ENCODE data around the gene SSPN. TPM values are rescaled to one million over a fixed set of nuclear protein-coding genes. Genes with fewer than 3 reads are reported as not detected.

Gene SSPN
- total and polyA plus RNA-seq, 9 of the 15 experiments (the other 6 are each of a cell fraction or from before 2014, with no cell fraction given), result 0.40 TPM; not detected in 8

- no peak overlapping the region for H2AFZ ChIP-seq (ENCODE audit: low read depth, low read length)
- H3K27me3 ChIP-seq (ENCODE audit: control insufficient read depth in 2 of 2, insufficient read depth in 2 of 2, low read length in 2 of 2), result no peaks in the 10 kb centered on the region
- no peaks in the 10 kb centered on the region for H3K79me2 ChIP-seq (ENCODE audit: control insufficient read depth, insufficient read depth, low read length)
- no peak overlapping the region for H3K4me2 ChIP-seq (ENCODE audit: insufficient read depth, low read length)
- FAIRE-seq (no peak), ATAC-seq (no peak), DNase-seq (ENCODE audit: extremely low read depth in 1 of 4, low spot score in 3 of 4) (no peak)
- TF ChIP-seq ZNF280B (CRISPR knock-in tag; IDR thresholded peaks at IDR 0.05) (no peak), ZNF586 (CRISPR knock-in tag; conservative IDR thresholded peaks at IDR 0.05) (no peak), CBFB (CRISPR knock-in tag; IDR thresholded peaks at IDR 0.05) (no peak), ZFP36 (IDR thresholded peaks at IDR 0.05; ENCODE audit: low read depth, low read length, partially characterized antibody) (no peak), MAX (CRISPR knock-in tag; IDR thresholded peaks at IDR 0.05) (no peak), ARNT (IDR thresholded peaks at IDR 0.05) (no peak), ZC3H11A (IDR thresholded peaks at IDR 0.05; ENCODE audit: low read depth, low read length) (no peak), FOS (IDR thresholded peaks at IDR 0.05; ENCODE audit: extremely low read depth, insufficient read length) (no peak), ZNF644 (tag; IDR thresholded peaks at IDR 0.05; ENCODE audit: low read depth) (no peak)
- H3K9ac ChIP-seq (ENCODE audit: insufficient read depth in 1 of 2, low read depth in 2 of 2, low read length in 2 of 2), result no peak overlapping the region
- no peaks in the 10 kb centered on the region for H3K4me1 ChIP-seq (replicated peaks in 1 of 2; ENCODE audit: control insufficient read depth in 2 of 2, insufficient read depth in 2 of 2, low read length in 2 of 2)
- intact Hi-C loops (cut with micrococcal nuclease), result no loop called here
- no peak overlapping the region for H3K27ac ChIP-seq (ENCODE audit: extremely low read depth, low read depth, low read length)
- 13% methylated on average over 2 of the region's 2 CpGs for WGBS (ENCODE audit: insufficient coverage, low coverage, missing lambda C conversion rate)
- POLR2A ChIA-PET, result interaction anchor here (1.8 kb wide), 1 partner anchor 10 kb away, joined by 5 read pairs; no protein-coding TSS in a partner anchor
- CTCF ChIA-PET (ENCODE audit: low intra/inter-chr PET ratio), result no interaction called here
- H4K20me1 ChIP-seq (replicated peaks; ENCODE audit: control insufficient read depth, insufficient read depth, low read length), result no peaks in the 10 kb centered on the region
- H3K4me3 ChIP-seq, result no peak overlapping the region
- no peaks in the 10 kb centered on the region for H3K36me3 ChIP-seq (ENCODE audit: control insufficient read depth, insufficient read depth, low read length)
- no peaks in the 10 kb centered on the region for H3K9me3 ChIP-seq (replicated peaks; ENCODE audit: control insufficient read depth, insufficient read depth, low read depth, low read length)
- no TSS peak for BruUV-seq (replicated peaks)
- no peaks in the 10 kb centered on the region for H3K9me1 ChIP-seq (ENCODE audit: control insufficient read depth, insufficient read depth, low read length)
- in situ Hi-C loops (cut with MboI), result no loop called here
These were observed 17.6 kb downstream of the SSPN start for GRCh38 chr12:26212988-26213387.

Measured in K562 (cell line).